GM06990 (cell line): ENCODE measurements around the gene CD6.
"Not testable (repeated sequence)": the region's sequence is repeated elsewhere in the genome, so short reads cannot be mapped to it uniquely, and the experiment has no call there.

Experiments
- DNase-seq: peaks from one replicate; pipeline ENCODE4 v3.0.0-alpha.2; 2011; ENCODE audit not compliant: insufficient read length; ENCODE audit errors: extremely low read depth
- H3K27me3 ChIP-seq: replicated peaks from 2 replicates; pipeline ENCODE4 v1.6.0; 2011; ENCODE audit warnings: low read length; ENCODE audit not compliant: control insufficient read depth, insufficient read depth
- H3K36me3 ChIP-seq: 2 replicates; pipeline ENCODE4 v1.5.1; 2011; ENCODE audit warnings: low read length; ENCODE audit not compliant: control insufficient read depth, insufficient read depth
- H3K4me3 ChIP-seq: replicated peaks from 2 replicates; pipeline ENCODE4 v1.5.1; 2011; ENCODE audit warnings: low read depth, mild to moderate bottlenecking, control low read depth, low read length
- TF ChIP-seq, protein P1 (sequence below): IDR thresholded peaks from 2 replicates; pipeline ENCODE4 v1.5.1; 2011; ENCODE audit warnings: low read length, control low read depth, mild to moderate bottlenecking, inconsistent platforms; ENCODE audit not compliant: insufficient read depth, poor library complexity, severe bottlenecking

The CD6 gene

GRCh38 chr11:60968223-60968622 lies 3.3 kb upstream of the CD6 start:
- no peak for DNase-seq
- H3K27me3 ChIP-seq: no peaks in the 10 kb centered on the region
- no peaks in the 10 kb centered on the region for H3K36me3 ChIP-seq
- H3K4me3 ChIP-seq: no peak overlapping the region
- TF ChIP-seq, protein P1, sequence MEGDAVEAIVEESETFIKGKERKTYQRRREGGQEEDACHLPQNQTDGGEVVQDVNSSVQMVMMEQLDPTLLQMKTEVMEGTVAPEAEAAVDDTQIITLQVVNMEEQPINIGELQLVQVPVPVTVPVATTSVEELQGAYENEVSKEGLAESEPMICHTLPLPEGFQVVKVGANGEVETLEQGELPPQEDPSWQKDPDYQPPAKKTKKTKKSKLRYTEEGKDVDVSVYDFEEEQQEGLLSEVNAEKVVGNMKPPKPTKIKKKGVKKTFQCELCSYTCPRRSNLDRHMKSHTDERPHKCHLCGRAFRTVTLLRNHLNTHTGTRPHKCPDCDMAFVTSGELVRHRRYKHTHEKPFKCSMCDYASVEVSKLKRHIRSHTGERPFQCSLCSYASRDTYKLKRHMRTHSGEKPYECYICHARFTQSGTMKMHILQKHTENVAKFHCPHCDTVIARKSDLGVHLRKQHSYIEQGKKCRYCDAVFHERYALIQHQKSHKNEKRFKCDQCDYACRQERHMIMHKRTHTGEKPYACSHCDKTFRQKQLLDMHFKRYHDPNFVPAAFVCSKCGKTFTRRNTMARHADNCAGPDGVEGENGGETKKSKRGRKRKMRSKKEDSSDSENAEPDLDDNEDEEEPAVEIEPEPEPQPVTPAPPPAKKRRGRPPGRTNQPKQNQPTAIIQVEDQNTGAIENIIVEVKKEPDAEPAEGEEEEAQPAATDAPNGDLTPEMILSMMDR: no peak

GRCh38 chr11:60970369-60970774 lies 1.1 kb upstream of the CD6 start:
- H3K36me3 ChIP-seq: no peaks in the 10 kb centered on the region
- H3K4me3 ChIP-seq: no peak overlapping the region
- DNase-seq: peak; percentile 62
- TF ChIP-seq, protein P1: peak; percentile 95
- H3K27me3 ChIP-seq: no peaks in the 10 kb centered on the region

GRCh38 chr11:60970890-60971289 lies 590 bp upstream of the CD6 start:
- Histone ChIP-seq H3K4me3 (no peak overlapping the region), H3K27me3 (no peaks in the 10 kb centered on the region), H3K36me3 (no peaks in the 10 kb centered on the region)
- TF ChIP-seq, protein P1: no peak
- no peak for DNase-seq

DNA sequence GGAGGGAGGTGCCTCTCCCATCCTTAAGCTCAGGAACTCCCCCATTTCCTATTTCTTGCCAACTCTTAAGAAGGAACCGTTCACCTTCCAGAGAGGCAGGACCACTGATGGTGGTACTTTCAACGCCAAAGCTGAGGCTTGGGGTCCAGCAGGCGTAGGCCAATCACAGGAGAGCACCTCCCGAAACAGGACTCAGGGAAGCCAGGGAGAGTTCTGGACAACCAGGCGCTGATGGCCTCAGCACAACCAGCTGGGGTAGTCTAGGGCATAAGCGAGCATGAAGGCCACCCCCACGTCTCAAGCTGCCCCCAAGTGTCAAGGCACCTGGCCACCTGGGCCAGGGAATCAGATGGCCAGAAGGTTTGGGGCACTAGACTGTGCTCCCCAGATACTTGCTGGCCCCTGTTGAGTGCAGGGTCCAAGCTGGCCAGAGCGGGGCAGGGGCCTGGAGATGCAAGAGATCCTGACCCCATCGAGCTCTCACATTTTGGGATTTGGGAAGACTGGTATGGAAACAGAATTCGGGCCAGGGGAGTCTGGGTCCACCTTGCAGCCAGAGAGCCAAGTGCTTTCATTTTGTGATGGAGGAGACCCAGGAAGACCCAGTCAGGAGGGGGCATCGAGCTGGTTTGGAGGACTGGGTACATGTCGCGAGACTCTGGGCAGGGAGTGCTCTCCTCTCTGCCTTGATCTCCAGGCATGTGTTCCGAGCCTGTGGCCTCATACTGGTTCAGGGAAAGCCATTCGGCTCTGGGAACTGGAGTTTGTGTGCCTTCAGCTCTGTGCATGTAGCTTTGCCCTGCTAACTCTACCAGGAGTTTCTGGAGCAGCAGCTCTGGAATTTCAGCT lies 926 bp downstream of the CD6 start:
- DNase-seq: no peak
- TF ChIP-seq, protein P1: no peak
- Histone ChIP-seq H3K27me3 (no peaks in the 10 kb centered on the region), H3K36me3 (no peaks in the 10 kb centered on the region), H3K4me3 (no peak overlapping the region)

GRCh38 chr11:60973699-60974098 lies 2.2 kb downstream of the CD6 start:
- Histone ChIP-seq H3K36me3 (no peaks in the 10 kb centered on the region), H3K4me3 (no peak overlapping the region), H3K27me3 (no peaks in the 10 kb centered on the region)
- TF ChIP-seq, protein P1: no peak
- no peak for DNase-seq

DNA sequence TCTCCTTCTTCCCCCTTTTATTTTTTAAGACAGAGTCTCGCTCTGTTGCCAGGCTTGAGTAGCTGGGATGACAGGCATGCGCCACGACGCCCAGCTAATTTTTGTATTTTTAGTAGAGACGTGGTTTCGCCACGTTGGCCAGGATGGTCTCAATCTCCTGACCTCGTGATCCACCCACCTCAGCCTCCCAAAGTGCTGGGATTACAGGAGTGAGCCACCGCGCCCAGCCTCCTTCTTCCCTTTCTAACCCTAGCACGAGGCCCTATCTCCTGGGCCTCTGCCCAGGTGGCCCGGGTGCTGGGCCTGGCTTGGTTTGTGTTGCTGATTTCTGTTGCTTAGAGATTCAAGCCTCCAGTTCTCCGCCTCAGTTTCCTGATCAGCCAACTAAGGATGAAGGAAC lies 2.8 kb downstream of the CD6 start:
- H3K27me3 ChIP-seq, DNase-seq, H3K36me3 ChIP-seq, H3K4me3 ChIP-seq: not testable (repeated sequence)
